A549 treated with dexamethasone at 1 μM for 4 hours (cell line): ENCODE results near the gene PID1. TPM values are rescaled to one million over a fixed set of nuclear protein-coding genes. Genes with fewer than 3 reads are reported as not detected.

Source experiments
- total RNA-seq: library from RNA; stranded (reverse); fragments of 200-300 nt; extraction: Qiagen RNA extraction; gene quantifications from 5 replicates; pipeline ENCODE4 v1.2.3, GENCODE V29; 2022

Gene PID1
- 4.2 to 4.6 TPM (median 4.3 TPM) in 5 replicates for total RNA-seq

DNA sequence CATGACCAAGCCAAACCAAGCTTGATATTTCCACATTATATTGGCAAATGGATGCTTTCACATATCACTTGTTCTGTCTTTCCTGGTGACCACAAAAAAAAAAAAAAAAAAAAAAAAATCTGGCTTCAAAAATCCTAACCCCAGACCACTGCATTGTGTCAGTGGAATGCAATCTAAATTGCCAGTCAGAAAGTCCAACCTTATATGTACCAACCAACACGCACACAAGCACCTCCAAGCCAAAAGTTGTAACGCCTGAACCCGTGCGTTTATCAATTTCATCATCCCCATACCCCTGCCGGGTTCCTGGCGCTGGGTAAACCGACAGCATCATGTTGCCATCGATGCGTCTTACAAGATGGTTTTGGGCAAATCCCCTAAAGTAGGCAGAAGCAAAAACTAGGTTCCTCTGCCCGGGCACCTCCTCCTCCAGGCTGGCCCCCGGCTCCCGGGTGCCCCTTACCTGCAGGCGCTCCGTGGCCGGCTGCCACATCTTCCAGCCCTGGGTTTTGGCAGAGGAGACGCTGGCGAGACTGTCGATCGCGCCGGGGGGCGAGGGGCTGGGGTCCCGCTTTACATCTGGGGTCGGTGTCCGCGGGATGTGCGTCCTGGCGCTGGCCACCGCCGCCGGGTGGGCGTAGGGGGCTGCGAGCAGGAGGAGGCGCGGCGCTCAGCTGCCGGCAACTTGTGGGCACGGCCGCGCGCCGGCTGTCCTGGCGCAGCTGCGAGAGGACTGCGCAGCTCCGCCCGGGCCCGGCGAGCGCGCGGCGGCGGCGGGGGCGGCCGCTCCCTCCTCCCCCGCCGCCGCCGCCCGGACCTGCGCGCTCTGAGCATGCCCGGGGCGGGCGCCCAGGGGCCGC lies at the start of gene PID1:
Gene PID1, minus strand, starts transcription at position 737 of the 860 bp plus-strand sequence. Its CDS starts 244 bp downstream, at position 493.

